ENCODE results near the gene RIBC1. TPM values are rescaled to one million over a fixed set of nuclear protein-coding genes. Genes with fewer than 3 reads are reported as not detected.

The RIBC1 gene
- total and polyA plus RNA-seq, 12 donors = 0.28 to 1.6 (median 0.52) TPM

GRCh38 chrX:53438174-53438831, 15.6 kb downstream of the RIBC1 start:
- no peak for ATAC-seq
- 59 to 69% methylated on average over 5 of the region's 5 CpGs for WGBS, 2 donors
- no peaks in the 10 kb centered on the region for H3K36me3 ChIP-seq
- peaks cover 0 to 86% (median 0%) of the 10 kb centered on the region in 7 donors for H3K27me3 ChIP-seq
- H3K9me3 ChIP-seq = no peaks in the 10 kb centered on the region
- intact Hi-C loops (cut with DNase I) = loop anchor here in 7 of 10 donors (5.0 to 10.0 kb wide), 5 partner anchors 121 to 214 kb away; partner anchors contain the start of genes IQSEC2 (in 4 of the 7) and KDM5C (in 1 of the 7)
- H3K4me1 ChIP-seq = peaks cover 0 to 40% (median 14%) of the 10 kb centered on the region in 9 donors
- H3K27ac ChIP-seq = no peak overlapping the region
- TF ChIP-seq CTCF (IDR thresholded peaks at IDR 0.05) = no peak
- no peak overlapping the region for H3K4me3 ChIP-seq
- no peak for DNase-seq

- intact Hi-C loops (cut with DNase I) = loop anchor here in 7 of 10 donors (5.0 to 10.0 kb wide), 5 partner anchors 122 to 214 kb away; partner anchors contain the start of genes IQSEC2 (in 4 of the 7) and KDM5C (in 1 of the 7)
- DNase-seq (no peak), ATAC-seq (no peak)
- Histone ChIP-seq H3K9me3 (no peaks in the 10 kb centered on the region), H3K27me3 (peaks cover 0 to 86% (median 0%) of the 10 kb centered on the region in 7 donors), H3K4me3 (no peak overlapping the region), H3K27ac (no peak overlapping the region), H3K36me3 (no peaks in the 10 kb centered on the region), H3K4me1 (peaks cover 0 to 36% (median 14%) of the 10 kb centered on the region in 9 donors)
- no peak for TF ChIP-seq CTCF (IDR thresholded peaks at IDR 0.05)
- 68 to 69% methylated on average over 1 of the region's 1 CpG for WGBS, 2 donors
These were observed 16.2 kb downstream of the RIBC1 start for GRCh38 chrX:53438832-53439230.

- DNase-seq (no peak), ATAC-seq (no peak)
- WGBS, 2 donors = 72 to 77% methylated on average over 5 of the region's 5 CpGs
- no peaks in the 10 kb centered on the region for H3K9me3 ChIP-seq
- peaks cover 0 to 76% (median 0%) of the 10 kb centered on the region in 7 donors for H3K27me3 ChIP-seq
- no peaks in the 10 kb centered on the region for H3K36me3 ChIP-seq
- peaks cover 0 to 31% (median 11%) of the 10 kb centered on the region in 9 donors for H3K4me1 ChIP-seq
- intact Hi-C loops (cut with DNase I) = loop anchor here in 2 of 10 donors (5.0 to 10.0 kb wide), 2 partner anchors 123 to 125 kb away; no protein-coding TSS in a partner anchor
- H3K4me3 ChIP-seq = peak overlapping the region in 1 of 10 donors; percentile 49
- H3K27ac ChIP-seq = peak overlapping the region in 3 of 10 donors; percentile 31 to 74 (median 41)
- no peak for TF ChIP-seq CTCF (IDR thresholded peaks at IDR 0.05)
These were observed 17.4 kb downstream of the RIBC1 start for GRCh38 chrX:53440101-53440500.

GRCh38 chrX:53440621-53441517, 18.2 kb downstream of the RIBC1 start:
- WGBS, 2 donors = 12 to 20% methylated on average over 33 to 39 of the region's 39 CpGs
- DNase-seq (peak; percentile 18 to 56), ATAC-seq (peak in 6 of 8 donors; percentile 53 to 77 (median 57))
- intact Hi-C loops (cut with DNase I) = loop anchor here in 2 of 10 donors (5.0 to 10.0 kb wide), 2 partner anchors 124 to 126 kb away; no protein-coding TSS in a partner anchor
- H3K4me3 ChIP-seq = peak overlapping the region; percentile 6 to 53 (median 48)
- TF ChIP-seq CTCF (IDR thresholded peaks at IDR 0.05) = no peak
- H3K27ac ChIP-seq = peak overlapping the region in 6 of 10 donors; percentile 26 to 74 (median 32)
- peaks cover 0 to 30% (median 11%) of the 10 kb centered on the region in 9 donors for H3K4me1 ChIP-seq
- peaks cover 0 to 68% (median 0%) of the 10 kb centered on the region in 7 donors for H3K27me3 ChIP-seq
- H3K36me3 ChIP-seq = no peaks in the 10 kb centered on the region
- no peaks in the 10 kb centered on the region for H3K9me3 ChIP-seq
